Activated T-helper 2 cell treated with anti-CD3 and anti-CD28 coated beads, Interferon-gamma antibody, Interleukin-2, Interleukin-4, amounts not matched to agents 10 μg/mL and 5 μg/mL and 100 μg/mL, durations not matched to agents 14 hours and 24 hours and 36 hours (primary cell): ENCODE data around the gene UBE2D2. TPM values are rescaled to one million over a fixed set of nuclear protein-coding genes. Genes with fewer than 3 reads are reported as not detected.

Source experiments
- DNase-seq: peaks from one replicate; pipeline ENCODE4 v3.0.0; 2021; ENCODE audit warnings: low spot score
- H3K27ac Mint-ChIP-seq: one replicate; pipeline ENCODE4 v1.8.0; 2021; ENCODE audit warnings: mixed read lengths
- H3K27me3 Mint-ChIP-seq: one replicate; pipeline ENCODE4 v1.8.0; 2021; ENCODE audit warnings: low read depth, mixed read lengths
- H3K36me3 Mint-ChIP-seq: one replicate; pipeline ENCODE4 v1.8.0; 2021; ENCODE audit warnings: low read depth, mixed read lengths
- H3K4me1 Mint-ChIP-seq: one replicate; pipeline ENCODE4 v1.8.0; 2021; ENCODE audit warnings: low read depth, mixed read lengths
- H3K4me3 Mint-ChIP-seq: one replicate; pipeline ENCODE4 v1.8.0; 2021; ENCODE audit warnings: low read depth, mild to moderate bottlenecking, moderate library complexity, mixed read lengths
- H3K9me3 Mint-ChIP-seq: one replicate; pipeline ENCODE4 v1.8.0; 2021; ENCODE audit warnings: mixed read lengths
- intact Hi-C: fragments of 100-400 bp; cut with micrococcal nuclease; formaldehyde crosslinking; loops from one replicate; pipeline ENCODE4 v1.15.1; 2023
- total RNA-seq: library from RNA; stranded (reverse); gene quantifications from 2 replicates; pipeline ENCODE4 v1.2.3, GENCODE V29; 2022

The UBE2D2 gene
- total RNA-seq, 1 donor from 2014 or later = 262 TPM

DNA sequence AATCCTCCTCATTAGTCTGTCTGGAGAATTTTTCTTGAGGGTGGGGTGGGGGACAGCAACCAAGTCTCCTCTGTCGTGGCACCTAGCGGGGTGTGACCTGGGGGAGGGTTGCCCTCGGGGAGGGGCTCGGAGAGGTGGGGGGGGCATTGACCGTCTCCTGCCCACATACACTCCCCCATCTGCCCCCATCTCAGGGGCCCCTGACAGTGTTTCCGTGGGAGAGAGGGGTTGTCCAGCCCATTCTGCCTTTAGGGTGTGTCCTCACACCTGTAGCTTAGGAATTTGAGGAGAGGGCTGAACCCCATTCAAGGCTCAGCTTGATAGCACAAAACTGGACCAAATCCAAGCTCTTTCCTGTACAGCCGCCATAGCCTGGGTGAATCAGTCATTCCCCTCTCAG lies 81.1 kb downstream of the UBE2D2 start:
- intact Hi-C loops = no loop called here
- Mint-ChIP-seq H3K36me3 (peaks cover 7% of the 10 kb centered on the region), H3K27ac (no peak overlapping the region), H3K4me3 (no peak overlapping the region), H3K27me3 (peaks cover 22% of the 10 kb centered on the region), H3K9me3 (no peaks in the 10 kb centered on the region), H3K4me1 (peaks cover 3% of the 10 kb centered on the region)
- no peak for DNase-seq

DNA sequence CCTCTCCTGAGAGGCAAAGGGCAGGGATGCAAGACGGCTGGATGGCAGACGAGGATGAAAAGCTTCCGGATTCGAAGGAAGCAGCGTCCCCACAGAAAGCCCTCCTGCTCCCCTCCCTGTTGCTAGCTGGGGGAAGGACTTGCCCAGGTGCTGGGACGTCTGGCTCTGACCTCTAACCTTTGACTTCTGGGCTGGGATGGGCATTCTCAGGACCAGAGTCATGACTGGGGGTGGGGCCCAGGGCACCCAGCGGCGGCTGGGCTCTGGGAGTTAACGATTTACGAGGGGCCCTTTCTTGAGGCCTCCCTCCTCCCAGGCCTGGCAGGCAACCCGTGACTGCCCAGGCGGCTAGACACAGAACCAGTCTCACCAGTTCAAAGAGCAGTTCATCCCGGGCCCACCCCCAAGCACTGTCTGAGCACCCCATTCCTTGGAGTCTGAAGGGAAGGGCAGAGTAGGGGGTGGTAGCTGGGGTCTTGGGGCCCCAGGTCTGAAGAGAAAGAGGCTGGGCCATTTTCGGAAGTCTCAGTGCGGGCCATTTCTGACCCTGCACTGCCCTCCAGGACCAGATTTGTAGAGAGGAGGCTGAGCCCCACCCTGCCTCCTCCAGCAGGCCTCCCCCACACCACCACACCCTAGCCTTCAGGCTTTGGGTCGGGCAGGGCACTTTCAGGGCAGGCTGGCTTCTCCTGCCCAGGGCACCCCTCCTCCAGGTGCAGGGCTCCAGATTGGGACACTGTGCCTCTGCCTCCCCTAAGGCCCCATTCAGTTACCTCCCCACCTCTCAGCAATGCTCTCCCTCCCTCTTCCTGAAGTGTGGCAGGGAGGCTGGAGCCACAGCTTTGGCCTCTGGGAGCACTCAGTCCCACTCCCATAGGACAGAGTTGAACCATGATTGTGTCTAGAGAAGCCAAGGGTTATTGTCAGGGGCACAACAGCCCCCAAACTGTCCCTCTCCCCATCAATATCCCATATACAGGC lies 82.0 kb downstream of the UBE2D2 start:
- intact Hi-C loops = no loop called here
- Mint-ChIP-seq H3K4me3 (no peak overlapping the region), H3K27ac (no peak overlapping the region), H3K9me3 (no peaks in the 10 kb centered on the region), H3K27me3 (peaks cover 28% of the 10 kb centered on the region), H3K4me1 (peaks cover 3% of the 10 kb centered on the region), H3K36me3 (peaks cover 7% of the 10 kb centered on the region)
- no peak for DNase-seq

- Mint-ChIP-seq H3K27ac (no peak overlapping the region), H3K4me3 (no peak overlapping the region), H3K36me3 (peaks cover 2% of the 10 kb centered on the region), H3K9me3 (no peaks in the 10 kb centered on the region), H3K4me1 (peaks cover 3% of the 10 kb centered on the region), H3K27me3 (peaks cover 28% of the 10 kb centered on the region)
- no peak for DNase-seq
- intact Hi-C loops = no loop called here
These were observed 82.9 kb downstream of the UBE2D2 start for GRCh38 chr5:139644001-139644456.

DNA sequence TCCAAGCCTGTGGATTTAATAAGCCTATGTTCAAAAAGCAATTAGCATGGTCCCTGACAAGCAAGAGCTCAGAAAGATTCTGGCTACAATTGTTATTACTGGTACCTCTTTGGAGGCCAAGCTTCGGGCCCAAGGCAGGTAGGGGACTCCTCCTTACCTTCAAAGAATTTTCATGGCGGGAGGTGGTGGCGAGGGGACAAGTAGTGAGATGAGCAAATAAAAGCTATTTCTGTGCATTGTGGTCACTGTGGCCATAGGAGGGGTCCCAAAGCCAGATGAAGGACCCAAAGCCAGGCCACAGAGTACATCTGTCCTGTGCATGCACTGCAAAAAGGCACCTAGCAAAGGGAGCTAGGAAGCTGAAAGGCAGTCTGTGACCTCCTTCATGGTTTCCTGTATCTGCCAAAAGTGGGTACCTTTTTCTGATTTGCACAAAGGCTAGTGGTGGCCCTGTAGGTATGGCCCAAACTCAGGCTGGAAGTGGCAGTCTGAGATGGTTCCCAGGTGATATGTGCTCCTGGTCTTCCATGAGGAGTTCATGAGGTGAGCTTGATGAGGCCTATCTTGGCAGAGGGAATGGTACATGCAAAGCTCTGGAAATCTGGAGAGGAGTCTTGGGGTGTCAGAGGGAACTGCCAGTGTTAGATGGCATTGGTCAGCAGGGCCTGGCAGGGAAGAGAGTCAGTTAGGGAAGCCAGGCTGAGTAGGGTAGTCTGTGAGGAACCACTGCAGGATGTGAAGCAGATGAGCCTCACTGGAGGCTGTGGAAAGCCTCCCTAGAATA lies 83.7 kb downstream of the UBE2D2 start:
- Mint-ChIP-seq H3K27ac (no peak overlapping the region), H3K27me3 (peaks cover 32% of the 10 kb centered on the region), H3K4me3 (no peak overlapping the region), H3K9me3 (no peaks in the 10 kb centered on the region), H3K4me1 (peaks cover 8% of the 10 kb centered on the region), H3K36me3 (peaks cover 2% of the 10 kb centered on the region)
- no peak for DNase-seq
- intact Hi-C loops = no loop called here

- peaks cover 36% of the 10 kb centered on the region for H3K27me3 Mint-ChIP-seq
- intact Hi-C loops = no loop called here
- H3K36me3 Mint-ChIP-seq = peaks cover 2% of the 10 kb centered on the region
- DNase-seq = no peak
- no peak overlapping the region for H3K27ac Mint-ChIP-seq
- peaks cover 10% of the 10 kb centered on the region for H3K4me1 Mint-ChIP-seq
- no peak overlapping the region for H3K4me3 Mint-ChIP-seq
- no peaks in the 10 kb centered on the region for H3K9me3 Mint-ChIP-seq
These were observed 84.3 kb downstream of the UBE2D2 start for GRCh38 chr5:139645430-139645871.

DNA sequence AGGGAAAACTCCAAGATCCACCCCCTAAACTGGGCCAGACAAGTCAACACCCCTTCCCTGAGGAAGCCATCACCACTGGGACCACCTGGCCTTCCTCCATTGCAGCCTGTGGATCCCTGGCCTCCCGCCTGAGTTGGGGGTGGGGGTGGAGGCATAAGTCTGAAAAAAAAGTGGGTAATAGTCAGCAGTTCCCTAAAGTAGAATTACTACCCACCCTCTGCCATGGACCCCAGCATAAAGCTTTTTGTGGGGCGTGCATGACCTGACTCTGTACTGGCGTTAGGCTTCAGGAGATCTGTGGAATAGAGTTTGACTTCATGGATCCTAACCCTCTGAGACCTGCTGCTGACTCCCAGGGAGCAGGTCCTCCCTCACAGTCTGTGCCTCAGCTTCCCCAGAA lies 85.0 kb downstream of the UBE2D2 start:
- intact Hi-C loops = no loop called here
- Mint-ChIP-seq H3K36me3 (peaks cover 2% of the 10 kb centered on the region), H3K4me1 (peaks cover 11% of the 10 kb centered on the region), H3K9me3 (no peaks in the 10 kb centered on the region), H3K27me3 (peaks cover 41% of the 10 kb centered on the region), H3K4me3 (no peak overlapping the region), H3K27ac (no peak overlapping the region)
- DNase-seq = no peak

GRCh38 chr5:139646912-139647505 lies 85.9 kb downstream of the UBE2D2 start:
- H3K4me3 Mint-ChIP-seq = no peak overlapping the region

DNA sequence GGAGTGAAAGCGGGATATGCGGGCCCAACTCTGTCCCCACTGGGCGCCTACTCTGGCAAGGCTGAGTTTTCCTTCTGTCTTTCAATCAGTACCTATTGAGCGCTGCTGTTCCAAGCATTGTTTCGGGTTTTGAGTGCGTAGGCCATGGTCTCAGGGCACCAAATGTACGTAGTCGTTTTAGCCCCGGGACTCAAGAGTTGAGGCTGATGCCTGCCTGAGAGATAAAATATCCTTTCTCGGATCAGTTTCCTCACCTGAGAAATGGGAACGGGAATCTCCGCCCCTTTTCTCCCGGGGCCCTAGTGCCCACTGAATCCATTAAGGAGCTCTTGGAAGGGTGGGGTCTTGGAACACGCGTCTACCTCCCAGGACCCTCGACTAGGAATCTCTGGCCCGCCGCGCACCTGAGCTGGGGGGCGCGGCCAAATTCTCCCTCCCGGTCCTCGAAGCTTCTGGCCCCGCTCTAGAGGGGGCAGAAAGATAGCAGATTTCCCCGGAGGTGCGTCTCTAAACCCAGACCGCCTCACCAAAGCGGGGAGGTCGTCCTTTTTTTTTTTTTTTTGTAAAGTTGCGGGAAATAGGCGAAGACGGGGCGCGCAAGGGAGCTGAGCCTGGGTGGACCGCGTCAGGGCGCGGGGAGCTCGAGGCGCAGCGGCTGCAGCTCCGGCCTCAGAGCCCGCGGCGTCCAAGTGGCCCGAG lies 86.5 kb downstream of the UBE2D2 start:
- intact Hi-C loops = loop anchor here (1.0 kb wide), 1 partner anchor 10 kb away; no protein-coding TSS in a partner anchor
- Mint-ChIP-seq H3K27ac (no peak overlapping the region), H3K4me3 (peak overlapping the region; percentile 49), H3K36me3 (peaks cover 2% of the 10 kb centered on the region), H3K4me1 (peaks cover 24% of the 10 kb centered on the region), H3K27me3 (peaks cover 53% of the 10 kb centered on the region), H3K9me3 (no peaks in the 10 kb centered on the region)
- no peak for DNase-seq

More at GRCh38 chr5:139646912-139647505, 85.9 kb downstream of the UBE2D2 start:
- intact Hi-C loops = no loop called here
- Mint-ChIP-seq H3K27me3 (peaks cover 47% of the 10 kb centered on the region), H3K4me1 (peaks cover 18% of the 10 kb centered on the region), H3K27ac (no peak overlapping the region), H3K36me3 (peaks cover 2% of the 10 kb centered on the region), H3K9me3 (no peaks in the 10 kb centered on the region)
- DNase-seq = no peak

DNA sequence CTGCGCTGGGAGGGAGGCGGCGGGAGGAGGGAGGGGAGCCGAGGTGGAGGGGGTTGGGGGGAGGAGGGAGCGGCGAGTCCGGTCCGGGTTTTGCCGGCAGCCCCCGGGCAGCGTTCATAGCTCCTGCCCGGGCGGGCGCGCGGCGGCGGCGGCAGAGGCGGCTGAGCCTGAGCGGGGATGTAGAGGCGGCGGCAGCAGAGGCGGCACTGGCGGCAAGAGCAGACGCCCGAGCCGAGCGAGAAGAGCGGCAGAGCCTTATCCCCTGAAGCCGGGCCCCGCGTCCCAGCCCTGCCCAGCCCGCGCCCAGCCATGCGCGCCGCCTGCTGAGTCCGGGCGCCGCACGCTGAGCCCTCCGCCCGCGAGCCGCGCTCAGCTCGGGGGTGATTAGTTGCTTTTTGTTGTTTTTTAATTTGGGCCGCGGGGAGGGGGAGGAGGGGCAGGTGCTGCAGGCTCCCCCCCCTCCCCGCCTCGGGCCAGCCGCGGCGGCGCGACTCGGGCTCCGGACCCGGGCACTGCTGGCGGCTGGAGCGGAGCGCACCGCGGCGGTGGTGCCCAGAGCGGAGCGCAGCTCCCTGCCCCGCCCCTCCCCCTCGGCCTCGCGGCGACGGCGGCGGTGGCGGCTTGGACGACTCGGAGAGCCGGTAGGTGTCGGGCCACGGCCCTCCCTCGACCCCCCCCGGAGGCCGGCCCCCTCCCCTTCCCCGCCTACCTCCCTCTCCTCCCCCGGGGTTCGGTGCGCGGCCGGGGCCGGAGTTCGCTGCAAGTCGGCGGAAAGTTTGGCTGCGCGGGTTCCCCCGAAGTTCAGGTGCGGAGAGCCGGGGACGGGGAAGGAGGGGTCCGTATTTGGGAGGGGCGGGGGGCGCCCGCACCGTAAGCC lies 87.3 kb downstream of the UBE2D2 start, which contains the start of gene CXXC5:
Gene CXXC5, plus strand, starts transcription at position 145 of the 877 bp plus-strand sequence. CDS start 32,175 bp downstream, outside the sequence.
- intact Hi-C loops = loop anchor here (1.0 kb wide), 1 partner anchor 11 kb away; no protein-coding TSS in a partner anchor
- peaks cover 2% of the 10 kb centered on the region for H3K36me3 Mint-ChIP-seq
- H3K27me3 Mint-ChIP-seq = peaks cover 58% of the 10 kb centered on the region
- H3K4me1 Mint-ChIP-seq = peaks cover 28% of the 10 kb centered on the region
- H3K27ac Mint-ChIP-seq = no peak within 1 kb of the TSS
- H3K9me3 Mint-ChIP-seq = no peaks in the 10 kb centered on the region
- H3K4me3 Mint-ChIP-seq = peak within 1 kb of the TSS; percentile 49
- DNase-seq = peak; percentile 39

DNA sequence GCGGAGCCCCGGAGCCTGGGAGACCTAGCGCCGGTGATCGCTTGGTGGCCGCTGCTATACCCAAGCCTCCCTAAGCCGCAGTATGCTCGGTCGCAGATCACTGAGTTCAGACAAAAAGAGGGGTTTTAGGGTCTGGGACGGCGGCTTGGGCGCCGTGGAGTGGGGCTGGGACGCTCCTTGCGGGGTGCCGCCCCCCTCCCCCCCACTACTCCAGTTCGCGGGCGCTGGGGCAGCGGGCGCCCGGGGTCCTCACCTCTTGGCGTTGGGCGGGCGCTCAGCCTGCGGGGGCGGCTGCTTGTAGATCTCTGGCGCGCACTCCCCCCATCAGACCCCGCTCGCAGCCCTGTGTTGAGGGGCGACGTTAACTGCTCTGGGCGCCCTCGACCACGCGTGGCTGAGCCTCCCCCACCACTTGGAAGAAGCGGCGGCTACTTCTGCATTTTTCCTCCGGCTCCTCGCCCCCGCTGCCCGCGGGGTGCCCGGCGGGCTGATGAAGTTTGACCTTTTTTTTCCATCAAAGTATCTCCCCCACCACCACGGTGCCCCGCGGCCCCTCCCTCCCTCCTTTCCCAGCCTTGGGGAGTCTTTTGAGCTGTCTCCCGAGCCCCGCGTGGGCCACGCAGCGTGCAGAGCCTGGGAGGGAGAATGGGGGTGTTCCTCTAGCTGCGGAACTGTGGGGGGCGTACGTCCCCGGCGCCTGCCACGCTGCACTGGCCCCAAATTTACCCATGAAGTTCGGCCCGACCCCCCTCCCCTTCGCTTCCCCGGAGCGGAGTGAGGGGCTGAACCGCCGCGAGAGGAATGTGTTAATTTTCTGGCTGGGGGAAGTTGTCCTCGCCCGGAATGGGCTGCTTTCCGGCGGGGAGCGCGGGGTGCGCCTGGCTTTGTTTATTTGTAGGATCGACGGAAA lies 88.2 kb downstream of the UBE2D2 start:
- peaks cover 61% of the 10 kb centered on the region for H3K27me3 Mint-ChIP-seq
- peak overlapping the region; percentile 73 for H3K4me3 Mint-ChIP-seq
- intact Hi-C loops = no loop called here

More for the DNA sequence above, 88.2 kb downstream of the UBE2D2 start:
- DNase-seq = no peak
- Mint-ChIP-seq H3K27ac (no peak overlapping the region), H3K36me3 (peaks cover 2% of the 10 kb centered on the region), H3K4me1 (peaks cover 28% of the 10 kb centered on the region), H3K9me3 (no peaks in the 10 kb centered on the region)
